NCI-H2029 (cell line): ENCODE data around the gene SLC49A3.
"Not testable (repeated sequence)": the region's sequence is repeated elsewhere in the genome, so short reads cannot be mapped to it uniquely, and the experiment has no call there.

Source experiments
- DNase-seq: peaks from one replicate; lab custom pipeline; 2025; lab: John Stamatoyannopoulos, UW

The SLC49A3 gene

GRCh38 chr4:653831-654502 is 35.0 kb downstream of the SLC49A3 start:
- DNase-seq: no peak

- DNase-seq: no peak
Observed at GRCh38 chr4:653080-653821, 35.7 kb downstream of the SLC49A3 start.

GRCh38 chr4:651884-652642 is 36.9 kb downstream of the SLC49A3 start:
- DNase-seq: no peak

- DNase-seq: no peak
Observed at GRCh38 chr4:650951-651883, 37.7 kb downstream of the SLC49A3 start.

GRCh38 chr4:650461-650860 is 38.5 kb downstream of the SLC49A3 start:
- no peak for DNase-seq

GRCh38 chr4:649751-650310 is 39.1 kb downstream of the SLC49A3 start:
- no peak for DNase-seq

- DNase-seq: no peak
Observed at GRCh38 chr4:649293-649625, 39.7 kb downstream of the SLC49A3 start.

- DNase-seq: no peak
Observed at GRCh38 chr4:648579-649292, 40.2 kb downstream of the SLC49A3 start.

- DNase-seq: no peak
Observed at GRCh38 chr4:647481-647880, 41.5 kb downstream of the SLC49A3 start.

GRCh38 chr4:646460-646859 is 42.5 kb downstream of the SLC49A3 start:
- no peak for DNase-seq

GRCh38 chr4:642366-642765 is 46.6 kb downstream of the SLC49A3 start:
- not testable (repeated sequence) for DNase-seq

GRCh38 chr4:637536-638280 is 51.2 kb downstream of the SLC49A3 start:
- no peak for DNase-seq

GRCh38 chr4:636628-637159 is 52.3 kb downstream of the SLC49A3 start:
- DNase-seq: no peak

GRCh38 chr4:635851-636627 is 52.9 kb downstream of the SLC49A3 start:
- no peak for DNase-seq

GRCh38 chr4:635066-635835 is 53.7 kb downstream of the SLC49A3 start:
- not testable (repeated sequence) for DNase-seq

GRCh38 chr4:634599-634985 is 54.4 kb downstream of the SLC49A3 start:
- DNase-seq: no peak

GRCh38 chr4:633976-634598 is 54.9 kb downstream of the SLC49A3 start:
- no peak for DNase-seq

- DNase-seq: no peak
Observed at GRCh38 chr4:633406-633805, 55.5 kb downstream of the SLC49A3 start.
